ENCODE measurements around the gene CTNS. TPM values are rescaled to one million over a fixed set of nuclear protein-coding genes. Genes with fewer than 3 reads are reported as not detected.

Gene CTNS
- total and polyA plus RNA-seq, 5 experiments from 2014 or later, result 4.5 to 11.7 (median 9.5) TPM

DNA sequence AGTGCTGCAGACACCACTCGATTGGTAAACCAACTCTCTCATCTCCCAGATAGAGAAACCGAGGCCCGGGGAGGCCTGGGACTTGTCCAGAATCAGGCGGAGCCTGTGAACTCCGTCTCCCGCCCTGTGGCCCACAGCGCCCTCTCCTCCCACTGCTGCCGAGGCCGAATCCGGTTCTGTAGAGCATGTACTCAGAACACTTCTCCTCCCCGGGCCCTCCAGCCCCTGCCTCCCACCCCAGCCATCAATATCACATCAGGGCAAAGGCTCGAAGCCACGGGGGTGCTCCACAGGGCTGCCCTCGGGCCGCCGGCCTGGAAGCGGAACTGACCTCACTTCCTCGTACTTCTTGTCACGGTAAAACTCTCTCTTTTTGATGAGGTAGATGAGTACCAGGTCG, 45.0 kb downstream of the CTNS start:
- POLR2A ChIA-PET, result interaction anchor here (1.5 kb wide), 1 partner anchor 14 kb away, joined by 4 read pairs; the partner anchor contains the start of gene P2RX5
- Mint-ChIP-seq H3K9me3 (no peaks in the 10 kb centered on the region), H3K27me3 (no peaks in the 10 kb centered on the region), H3K36me3 (peaks cover 0 to 6% (median 0%) of the 10 kb centered on the region in 3 donors), H3K27ac (no peak overlapping the region), H3K4me1 (peaks cover 8 to 20% (median 11%) of the 10 kb centered on the region in 4 donors), H3K4me3 (no peak overlapping the region)
- no peak for ATAC-seq
- peak in 1 of 10 donors; percentile 21 for DNase-seq

DNA sequence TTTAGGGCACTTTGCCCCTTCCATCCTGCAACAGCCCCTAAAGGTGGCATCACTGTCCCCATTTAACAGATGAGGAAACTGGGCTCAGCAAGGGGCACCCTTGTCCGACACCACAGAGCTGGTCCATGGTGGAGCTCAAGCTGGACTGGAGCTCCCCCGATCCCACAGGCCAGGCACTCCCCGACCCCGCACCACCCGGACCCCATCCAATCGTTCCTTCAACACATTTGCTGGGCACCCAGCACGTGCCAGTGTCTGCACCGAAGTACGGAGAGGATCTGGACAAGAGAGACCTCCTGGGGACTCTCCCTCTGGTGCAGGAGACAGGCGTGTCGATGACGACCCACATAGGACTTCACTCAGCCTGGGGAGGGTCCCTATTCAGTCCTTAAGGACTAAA, 45.5 kb downstream of the CTNS start:
- peak overlapping the region in 1 of 10 donors; percentile 59 for H3K27ac Mint-ChIP-seq
- DNase-seq, result peak in 1 of 10 donors; percentile 52
- peaks cover 0 to 6% (median 0%) of the 10 kb centered on the region in 3 donors for H3K36me3 Mint-ChIP-seq
- H3K27me3 Mint-ChIP-seq, result no peaks in the 10 kb centered on the region
- H3K4me1 Mint-ChIP-seq, result peaks cover 8 to 20% (median 11%) of the 10 kb centered on the region in 4 donors
- no peak overlapping the region for H3K4me3 Mint-ChIP-seq
- no peaks in the 10 kb centered on the region for H3K9me3 Mint-ChIP-seq
- ATAC-seq, result no peak
- POLR2A ChIA-PET, result interaction anchor here (1.5 kb wide), 1 partner anchor 14 kb away, joined by 4 read pairs; the partner anchor contains the start of gene P2RX5

DNA sequence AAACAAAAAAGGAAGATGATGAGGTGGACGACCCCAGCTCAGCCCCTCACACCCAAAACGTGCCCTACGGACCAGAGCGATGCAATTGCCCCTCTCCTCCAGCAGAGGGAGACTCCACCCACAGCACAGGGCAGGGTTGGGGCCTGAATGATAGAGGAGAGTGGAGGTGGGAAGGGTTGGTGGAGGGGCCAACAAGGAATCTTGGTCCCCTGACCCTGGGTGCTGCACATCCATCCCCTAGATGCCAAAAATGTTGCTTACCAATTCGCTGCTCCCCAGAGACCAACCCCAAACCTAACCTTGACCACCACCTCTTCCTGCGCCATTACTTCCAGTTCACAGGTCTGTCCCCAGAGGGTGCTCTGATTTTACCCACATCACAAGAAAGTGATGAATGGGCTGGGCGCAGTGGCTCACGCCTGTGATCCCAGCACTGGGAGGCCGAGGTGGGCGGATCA, 46.5 kb downstream of the CTNS start:
- Mint-ChIP-seq H3K4me1 (peaks cover 8 to 22% (median 11%) of the 10 kb centered on the region in 4 donors), H3K9me3 (no peaks in the 10 kb centered on the region), H3K36me3 (peaks cover 0 to 2% (median 0%) of the 10 kb centered on the region in 3 donors), H3K4me3 (no peak overlapping the region), H3K27me3 (no peaks in the 10 kb centered on the region), H3K27ac (peak overlapping the region in 2 of 10 donors; percentile 39 to 53)
- POLR2A ChIA-PET, result interaction anchor here (0.5 to 1.5 kb wide), 4 partner anchors 12 to 89 kb away, joined by 3 to 4 read pairs (median 3); partner anchors contain the start of gene P2RX5
- DNase-seq (peak; percentile 28 to 79 (median 58)), ATAC-seq (peak; percentile 91 to 96)

DNA sequence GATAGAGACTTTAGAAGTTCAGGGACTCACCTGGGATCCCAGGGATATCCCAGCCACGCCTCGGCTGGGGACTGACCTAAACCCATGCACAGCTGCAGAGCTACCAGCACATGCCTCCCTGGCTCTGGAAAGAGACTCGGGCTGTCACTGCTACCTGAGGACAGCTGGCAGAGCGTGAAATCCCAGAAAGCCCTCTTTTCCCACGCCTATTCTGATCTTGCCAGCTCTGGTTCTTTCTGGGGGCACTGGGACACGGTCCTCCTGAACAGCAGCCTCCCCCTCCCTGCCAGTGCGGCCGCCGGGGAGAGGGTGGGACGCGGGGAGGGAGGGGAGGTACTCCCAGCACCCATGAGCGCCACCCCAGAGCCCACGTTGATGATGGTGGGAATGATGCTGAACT, 48.6 kb downstream of the CTNS start:
- DNase-seq (no peak), ATAC-seq (no peak)
- Mint-ChIP-seq H3K36me3 (peaks cover 0 to 5% (median 0%) of the 10 kb centered on the region in 3 donors), H3K27ac (no peak overlapping the region), H3K4me3 (no peak overlapping the region), H3K27me3 (no peaks in the 10 kb centered on the region), H3K9me3 (no peaks in the 10 kb centered on the region), H3K4me1 (peaks cover 8 to 35% (median 12%) of the 10 kb centered on the region in 4 donors)
- POLR2A ChIA-PET, result no interaction called here

DNA sequence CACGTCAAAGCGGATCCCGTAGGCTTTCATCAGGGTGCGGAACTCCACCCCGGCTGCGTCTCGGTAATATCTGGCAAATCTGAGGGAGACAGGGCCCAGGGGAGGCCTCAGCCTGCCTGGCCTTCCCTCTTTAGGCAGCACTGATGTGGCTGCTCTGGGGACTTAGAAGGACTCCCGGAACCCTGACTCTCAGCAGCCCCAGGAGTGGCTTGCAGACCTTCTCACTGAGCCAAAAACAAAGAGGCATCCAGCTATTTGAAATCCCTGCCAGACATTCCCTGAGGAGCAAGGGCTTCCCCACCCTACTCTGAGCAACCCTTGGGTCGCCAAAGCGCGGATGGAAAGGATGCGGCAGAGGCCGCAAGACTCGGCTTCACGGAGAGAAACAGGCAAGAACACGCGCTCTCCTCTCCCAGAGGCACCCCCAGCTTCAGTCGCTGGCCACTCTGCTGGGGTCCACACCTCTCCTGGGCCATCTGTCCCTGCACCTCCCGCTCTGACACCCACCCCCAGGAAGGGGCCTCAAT, 51.5 kb downstream of the CTNS start:
- peaks cover 9 to 41% (median 10%) of the 10 kb centered on the region in 4 donors for H3K4me1 Mint-ChIP-seq
- H3K9me3 Mint-ChIP-seq, result no peaks in the 10 kb centered on the region
- H3K27me3 Mint-ChIP-seq, result no peaks in the 10 kb centered on the region
- ATAC-seq, result no peak
- POLR2A ChIA-PET, result no interaction called here
- peak overlapping the region in 1 of 10 donors; percentile 28 for H3K4me3 Mint-ChIP-seq
- peaks cover 0 to 12% (median 3%) of the 10 kb centered on the region in 3 donors for H3K36me3 Mint-ChIP-seq
- DNase-seq, result no peak
- peak overlapping the region in 3 of 10 donors; percentile 11 to 63 (median 61) for H3K27ac Mint-ChIP-seq

DNA sequence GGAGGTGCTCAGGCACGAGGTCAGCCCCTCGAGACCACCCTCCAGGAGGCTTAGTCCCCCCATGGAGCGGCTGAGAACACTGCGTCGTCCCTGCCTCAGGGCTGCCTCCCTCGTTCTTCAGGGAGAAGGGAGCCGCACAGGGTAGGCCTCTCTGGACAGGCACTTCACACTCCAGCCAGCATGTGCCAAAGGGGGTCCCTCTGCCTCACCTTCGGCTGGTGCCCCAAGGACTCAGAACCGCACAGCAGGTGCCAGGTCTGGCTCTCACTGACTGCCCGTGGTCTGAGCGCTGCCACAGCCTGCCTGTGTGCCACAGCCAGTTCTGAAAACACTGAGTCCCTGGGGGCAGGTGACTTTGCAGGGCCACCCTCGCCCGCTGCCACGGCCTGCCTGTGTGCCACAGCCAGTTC, 52.3 kb downstream of the CTNS start:
- Mint-ChIP-seq H3K27me3 (no peaks in the 10 kb centered on the region), H3K27ac (no peak overlapping the region), H3K9me3 (no peaks in the 10 kb centered on the region), H3K36me3 (peaks cover 0 to 12% (median 3%) of the 10 kb centered on the region in 3 donors), H3K4me3 (peak overlapping the region in 1 of 10 donors; percentile 28), H3K4me1 (peaks cover 6 to 42% (median 10%) of the 10 kb centered on the region in 4 donors)
- DNase-seq (no peak), ATAC-seq (peak in 1 of 2 donors; percentile 20)
- POLR2A ChIA-PET, result no interaction called here

DNA sequence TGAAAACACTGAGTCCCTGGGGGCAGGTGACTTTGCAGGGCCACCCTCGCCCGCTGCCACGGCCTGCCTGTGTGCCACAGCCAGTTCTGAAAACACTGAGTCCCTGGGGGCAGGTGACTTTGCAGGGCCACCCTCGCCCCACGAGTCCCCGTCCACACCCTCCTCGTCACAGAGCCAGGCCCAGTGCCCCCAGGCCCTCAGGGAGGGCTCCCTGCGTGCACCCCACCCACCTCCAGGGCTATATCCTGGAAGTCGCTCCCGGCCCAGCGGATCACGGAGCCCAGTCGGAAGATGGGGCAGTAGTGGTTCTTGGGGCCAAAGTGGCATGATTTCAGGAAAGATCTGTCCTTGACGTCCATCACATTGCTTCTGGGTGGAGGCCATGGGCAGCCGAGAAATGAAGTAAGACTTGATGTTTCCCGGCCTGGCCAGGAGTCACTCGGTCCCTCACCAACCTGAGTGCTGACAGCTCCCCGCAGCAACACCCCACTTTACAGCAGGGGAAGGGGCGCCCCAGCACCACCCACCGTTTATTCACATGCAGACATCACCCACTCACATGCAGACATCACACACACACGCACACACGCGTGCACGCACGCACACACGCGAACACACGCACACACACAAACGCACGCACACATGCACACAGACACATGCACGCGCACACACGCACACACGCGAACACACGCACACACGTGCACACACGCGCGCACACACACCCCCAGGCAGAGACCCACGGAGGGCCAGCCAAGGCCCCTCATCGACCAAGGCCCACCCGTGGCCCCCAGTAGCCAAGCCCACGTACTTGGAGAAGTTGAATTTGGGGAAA, 52.9 kb downstream of the CTNS start:
- Mint-ChIP-seq H3K4me3 (peak overlapping the region in 1 of 10 donors; percentile 21), H3K36me3 (peaks cover 0 to 12% (median 3%) of the 10 kb centered on the region in 3 donors), H3K4me1 (peaks cover 8 to 47% (median 16%) of the 10 kb centered on the region in 4 donors), H3K9me3 (no peaks in the 10 kb centered on the region), H3K27ac (peak overlapping the region in 1 of 10 donors; percentile 71), H3K27me3 (no peaks in the 10 kb centered on the region)
- DNase-seq, result no peak
- POLR2A ChIA-PET, result no interaction called here
- no peak for ATAC-seq

DNA sequence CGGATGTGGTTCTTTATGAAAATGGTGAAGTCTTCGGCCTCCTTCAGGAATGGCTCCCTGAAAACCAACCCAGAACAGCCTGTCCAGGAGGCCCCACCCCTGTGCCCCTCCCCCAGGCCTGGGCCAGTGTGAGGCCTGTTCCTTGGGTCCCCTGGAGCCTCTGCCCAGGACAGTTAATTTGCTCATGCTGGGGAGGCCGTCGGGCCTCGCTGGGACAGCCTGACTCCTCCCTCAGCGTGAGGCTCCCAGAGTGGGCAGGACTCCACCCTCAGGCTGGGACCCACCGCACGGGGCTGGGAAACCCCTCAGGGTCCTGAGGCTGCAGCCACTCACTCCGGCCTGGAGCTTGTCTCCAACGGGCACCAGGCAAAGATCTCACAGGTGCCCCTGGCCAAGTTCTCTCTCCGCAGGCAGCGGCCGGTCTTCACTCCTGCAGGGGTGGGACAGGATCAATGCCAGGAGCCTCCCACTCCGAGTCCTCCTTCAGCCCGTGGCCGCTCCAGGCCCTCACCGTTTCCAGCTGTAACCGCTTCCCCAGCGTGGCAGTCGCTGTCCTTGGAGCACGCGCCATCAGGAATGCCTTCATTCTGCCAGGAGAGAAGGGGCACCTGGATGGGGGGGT, 53.6 kb downstream of the CTNS start:
- Mint-ChIP-seq H3K27me3 (no peaks in the 10 kb centered on the region), H3K36me3 (peaks cover 0 to 12% (median 3%) of the 10 kb centered on the region in 3 donors), H3K9me3 (no peaks in the 10 kb centered on the region), H3K4me1 (peaks cover 12 to 49% (median 22%) of the 10 kb centered on the region in 4 donors), H3K27ac (peak overlapping the region in 2 of 10 donors; percentile 19 to 44), H3K4me3 (no peak overlapping the region)
- ATAC-seq (no peak), DNase-seq (no peak)
- POLR2A ChIA-PET, result no interaction called here

DNA sequence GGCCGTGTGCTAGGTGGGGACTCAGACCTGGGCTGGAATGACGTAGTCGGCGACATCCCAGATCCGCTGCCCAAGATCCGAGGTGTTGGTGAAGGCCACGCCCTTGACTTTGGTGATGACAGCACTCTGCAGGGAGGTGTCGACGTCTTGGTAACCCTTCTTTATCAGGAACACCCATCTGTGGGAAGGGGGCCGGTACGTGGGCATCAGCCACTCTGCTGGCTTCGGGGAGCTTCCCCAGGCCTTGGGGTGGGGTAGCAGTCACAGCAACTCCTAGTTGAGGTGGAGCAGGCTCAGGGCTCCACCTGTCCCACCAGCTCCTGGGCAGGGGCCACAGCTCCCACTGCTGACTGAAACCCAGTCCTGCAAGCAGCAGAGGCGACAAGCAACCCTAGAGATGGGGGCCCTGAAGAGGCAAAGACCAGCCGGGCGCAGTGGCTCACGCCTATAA, 55.1 kb downstream of the CTNS start:
- Mint-ChIP-seq H3K27me3 (no peaks in the 10 kb centered on the region), H3K36me3 (peaks cover 0 to 12% (median 3%) of the 10 kb centered on the region in 3 donors), H3K4me1 (peaks cover 12 to 57% (median 32%) of the 10 kb centered on the region in 4 donors), H3K9me3 (no peaks in the 10 kb centered on the region), H3K27ac (peak overlapping the region in 2 of 10 donors; percentile 44 to 68), H3K4me3 (no peak overlapping the region)
- ATAC-seq (no peak), DNase-seq (no peak)
- POLR2A ChIA-PET, result no interaction called here

DNA sequence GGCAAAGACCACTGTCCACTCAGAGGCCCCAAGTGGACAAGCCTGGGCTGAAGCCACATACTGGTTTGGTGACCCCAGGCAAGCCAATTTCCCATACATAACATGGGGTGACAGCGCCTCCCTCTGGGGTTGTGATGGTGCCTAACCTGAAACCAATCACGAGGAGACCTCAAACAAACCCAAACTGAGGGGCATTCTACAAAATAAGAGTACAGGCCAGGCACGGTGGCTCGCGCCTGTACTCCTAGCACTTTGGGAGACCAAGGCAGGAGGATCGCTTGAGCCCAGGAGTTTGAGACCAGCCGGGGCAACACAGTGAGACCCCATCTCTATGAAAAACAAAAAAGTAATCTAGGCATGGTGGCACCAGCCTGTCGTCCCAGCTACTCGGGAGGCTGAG, 55.8 kb downstream of the CTNS start:
- peak overlapping the region in 4 of 10 donors; percentile 11 to 72 (median 44) for H3K27ac Mint-ChIP-seq
- H3K4me1 Mint-ChIP-seq, result peaks cover 12 to 63% (median 36%) of the 10 kb centered on the region in 4 donors
- H3K27me3 Mint-ChIP-seq, result no peaks in the 10 kb centered on the region
- POLR2A ChIA-PET, result no interaction called here
- H3K4me3 Mint-ChIP-seq, result no peak overlapping the region
- H3K9me3 Mint-ChIP-seq, result no peaks in the 10 kb centered on the region
- H3K36me3 Mint-ChIP-seq, result peaks cover 0 to 12% (median 3%) of the 10 kb centered on the region in 3 donors
- ATAC-seq (no peak), DNase-seq (no peak)

DNA sequence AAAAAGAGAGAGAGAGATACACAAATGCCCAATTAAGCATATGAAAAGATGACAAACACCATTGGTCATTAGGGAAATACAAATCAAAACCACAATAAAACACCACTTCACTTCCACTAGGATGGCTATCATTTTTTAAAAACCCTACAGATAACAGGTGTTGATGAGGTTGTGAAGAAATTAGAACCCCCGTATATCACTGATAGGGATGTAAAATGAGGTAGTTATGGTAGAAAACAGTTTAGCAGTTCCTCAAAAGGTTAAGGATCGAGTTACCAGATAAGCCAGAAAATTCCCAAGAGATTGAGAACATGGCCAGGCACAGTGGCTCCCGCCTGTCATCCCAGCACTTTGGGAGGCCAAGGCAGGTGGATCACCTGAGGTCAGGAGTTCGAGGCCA, 56.6 kb downstream of the CTNS start:
- no peak for ATAC-seq
- peaks cover 0 to 12% (median 3%) of the 10 kb centered on the region in 3 donors for H3K36me3 Mint-ChIP-seq
- no peaks in the 10 kb centered on the region for H3K9me3 Mint-ChIP-seq
- peak overlapping the region in 9 of 10 donors; percentile 8 to 72 (median 62) for H3K27ac Mint-ChIP-seq
- POLR2A ChIA-PET, result no interaction called here
- H3K27me3 Mint-ChIP-seq, result no peaks in the 10 kb centered on the region
- peak overlapping the region in 3 of 10 donors; percentile 22 to 73 (median 24) for H3K4me3 Mint-ChIP-seq
- peaks cover 12 to 65% (median 36%) of the 10 kb centered on the region in 4 donors for H3K4me1 Mint-ChIP-seq
- no peak for DNase-seq

DNA sequence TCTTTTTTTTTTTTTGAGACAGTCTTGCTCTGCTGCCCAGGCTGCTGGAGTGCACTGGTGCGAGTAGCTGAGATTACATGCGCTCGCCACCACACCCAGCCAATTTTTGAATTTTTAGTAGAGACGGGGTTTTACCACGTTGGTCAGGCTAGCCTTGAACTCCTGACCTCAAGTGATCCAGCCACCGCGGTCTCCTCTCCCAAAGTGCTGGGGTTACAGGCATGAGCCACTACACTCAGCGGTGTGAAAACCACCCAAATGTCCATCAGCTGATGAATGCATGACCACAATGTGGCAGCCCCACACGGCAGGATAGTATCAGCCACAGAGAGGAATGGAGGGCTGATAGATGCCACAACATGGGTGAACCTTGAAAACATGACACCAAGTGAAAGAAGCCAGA, 57.3 kb downstream of the CTNS start:
- Mint-ChIP-seq H3K27ac (peak overlapping the region in 8 of 10 donors; percentile 11 to 90 (median 80)), H3K27me3 (no peaks in the 10 kb centered on the region), H3K9me3 (no peaks in the 10 kb centered on the region), H3K36me3 (peaks cover 0 to 12% (median 3%) of the 10 kb centered on the region in 3 donors), H3K4me1 (peaks cover 12 to 59% (median 36%) of the 10 kb centered on the region in 4 donors), H3K4me3 (peak overlapping the region in 8 of 10 donors; percentile 20 to 91 (median 89))
- POLR2A ChIA-PET, result interaction anchor here (0.6 to 0.7 kb wide), 2 partner anchors 10 to 29 kb away, joined by 3 to 5 read pairs; no protein-coding TSS in a partner anchor
- ATAC-seq (no peak), DNase-seq (no peak)

Measured in naive thymus-derived CD8-positive, alpha-beta T cell (primary cell).